GM23338 (cell line): ENCODE results near the gene SLC5A5.

Source experiments
- CREB1 ChIP-seq: fragments of 250-450 bp; sonication (Bioruptor Pico); IDR thresholded peaks from 2 replicates; pipeline ENCODE4 v1.5.0; 2020; ENCODE audit warnings: low read depth, mild to moderate bottlenecking, moderate library complexity
- EZH2 ChIP-seq: fragments of 200-600 bp; sonication (generic); IDR thresholded peaks from one replicate; pipeline ENCODE4 v1.8.0; 2017; ENCODE audit warnings: antibody characterized with exemption, mild to moderate bottlenecking, low read depth; ENCODE audit not compliant: unreplicated experiment
- EZH2phosphoT487 ChIP-seq: fragments of 200-600 bp; sonication (generic); IDR thresholded peaks from one replicate; pipeline ENCODE4 v1.8.1; 2018; ENCODE audit warnings: antibody characterized with exemption; ENCODE audit not compliant: unreplicated experiment
- JUNB ChIP-seq: IDR thresholded peaks from one replicate; pipeline ENCODE4 v1.6.1; 2016; ENCODE audit warnings: antibody characterized with exemption; ENCODE audit not compliant: unreplicated experiment
- NANOG ChIP-seq: IDR thresholded peaks from 2 replicates; pipeline ENCODE4 v1.6.1; 2016; ENCODE audit warnings: antibody characterized with exemption, borderline replicate concordance
- POLR2AphosphoS5 ChIP-seq: IDR thresholded peaks from 2 replicates; pipeline ENCODE4 v1.6.1; 2016; ENCODE audit warnings: antibody characterized with exemption, low read depth
- STAT1 ChIP-seq: IDR thresholded peaks from one replicate; pipeline ENCODE4 v1.6.1; 2016; ENCODE audit warnings: antibody characterized with exemption; ENCODE audit not compliant: unreplicated experiment
- ZNF114 ChIP-seq: fragments of 250-450 bp; sonication (Bioruptor Pico); IDR thresholded peaks from 2 replicates; pipeline ENCODE4 v1.5.0; 2020; ENCODE audit warnings: mild to moderate bottlenecking, moderate library complexity
- TF ChIP-seq, protein P1 (sequence below), 2 experiments: fragments of 200-600 bp in 1 of 2; sonication (generic) in 1 of 2; conservative IDR thresholded peaks; 2 replicates each; pipeline versions ENCODE4 v1.5.1 to v1.6.1; 2016 to 2017; ENCODE audit warnings: antibody characterized with exemption in 2 of 2, low read depth in 2 of 2, mild to moderate bottlenecking in 2 of 2, moderate library complexity in 1 of 2
- TF ChIP-seq, protein P2 (sequence below): fragments of 250-450 bp; sonication (Bioruptor Pico); IDR thresholded peaks from 2 replicates; pipeline ENCODE4 v1.5.0; 2020; ENCODE audit warnings: mild to moderate bottlenecking, moderate library complexity
- TF ChIP-seq, protein P3 (sequence below): IDR thresholded peaks from one replicate; pipeline ENCODE4 v1.6.1; 2018; ENCODE audit warnings: antibody characterized with exemption; ENCODE audit not compliant: unreplicated experiment
- TF ChIP-seq, protein P4 (sequence below): IDR thresholded peaks from 2 replicates; pipeline ENCODE4 v1.6.1; 2016; ENCODE audit warnings: antibody characterized with exemption

GRCh38 chr19:17855280-17856152 lies 16.2 kb upstream of the SLC5A5 start:
- TF ChIP-seq, protein P1, sequence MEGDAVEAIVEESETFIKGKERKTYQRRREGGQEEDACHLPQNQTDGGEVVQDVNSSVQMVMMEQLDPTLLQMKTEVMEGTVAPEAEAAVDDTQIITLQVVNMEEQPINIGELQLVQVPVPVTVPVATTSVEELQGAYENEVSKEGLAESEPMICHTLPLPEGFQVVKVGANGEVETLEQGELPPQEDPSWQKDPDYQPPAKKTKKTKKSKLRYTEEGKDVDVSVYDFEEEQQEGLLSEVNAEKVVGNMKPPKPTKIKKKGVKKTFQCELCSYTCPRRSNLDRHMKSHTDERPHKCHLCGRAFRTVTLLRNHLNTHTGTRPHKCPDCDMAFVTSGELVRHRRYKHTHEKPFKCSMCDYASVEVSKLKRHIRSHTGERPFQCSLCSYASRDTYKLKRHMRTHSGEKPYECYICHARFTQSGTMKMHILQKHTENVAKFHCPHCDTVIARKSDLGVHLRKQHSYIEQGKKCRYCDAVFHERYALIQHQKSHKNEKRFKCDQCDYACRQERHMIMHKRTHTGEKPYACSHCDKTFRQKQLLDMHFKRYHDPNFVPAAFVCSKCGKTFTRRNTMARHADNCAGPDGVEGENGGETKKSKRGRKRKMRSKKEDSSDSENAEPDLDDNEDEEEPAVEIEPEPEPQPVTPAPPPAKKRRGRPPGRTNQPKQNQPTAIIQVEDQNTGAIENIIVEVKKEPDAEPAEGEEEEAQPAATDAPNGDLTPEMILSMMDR (conservative IDR thresholded peaks at IDR 0.05; ENCODE audit: low read depth in 2 of 2) = peak; percentile 88 to 99
- TF ChIP-seq POLR2AphosphoS5 (no peak), CREB1 (CRISPR knock-in tag) (0 out of 2 replicates have a peak, but pooled peaks have one; percentile 19), EZH2phosphoT487 (no peak), ZNF114 (no peak), EZH2 (no peak), JUNB (no peak), NANOG (no peak), STAT1 (no peak)
- TF ChIP-seq, protein P2, sequence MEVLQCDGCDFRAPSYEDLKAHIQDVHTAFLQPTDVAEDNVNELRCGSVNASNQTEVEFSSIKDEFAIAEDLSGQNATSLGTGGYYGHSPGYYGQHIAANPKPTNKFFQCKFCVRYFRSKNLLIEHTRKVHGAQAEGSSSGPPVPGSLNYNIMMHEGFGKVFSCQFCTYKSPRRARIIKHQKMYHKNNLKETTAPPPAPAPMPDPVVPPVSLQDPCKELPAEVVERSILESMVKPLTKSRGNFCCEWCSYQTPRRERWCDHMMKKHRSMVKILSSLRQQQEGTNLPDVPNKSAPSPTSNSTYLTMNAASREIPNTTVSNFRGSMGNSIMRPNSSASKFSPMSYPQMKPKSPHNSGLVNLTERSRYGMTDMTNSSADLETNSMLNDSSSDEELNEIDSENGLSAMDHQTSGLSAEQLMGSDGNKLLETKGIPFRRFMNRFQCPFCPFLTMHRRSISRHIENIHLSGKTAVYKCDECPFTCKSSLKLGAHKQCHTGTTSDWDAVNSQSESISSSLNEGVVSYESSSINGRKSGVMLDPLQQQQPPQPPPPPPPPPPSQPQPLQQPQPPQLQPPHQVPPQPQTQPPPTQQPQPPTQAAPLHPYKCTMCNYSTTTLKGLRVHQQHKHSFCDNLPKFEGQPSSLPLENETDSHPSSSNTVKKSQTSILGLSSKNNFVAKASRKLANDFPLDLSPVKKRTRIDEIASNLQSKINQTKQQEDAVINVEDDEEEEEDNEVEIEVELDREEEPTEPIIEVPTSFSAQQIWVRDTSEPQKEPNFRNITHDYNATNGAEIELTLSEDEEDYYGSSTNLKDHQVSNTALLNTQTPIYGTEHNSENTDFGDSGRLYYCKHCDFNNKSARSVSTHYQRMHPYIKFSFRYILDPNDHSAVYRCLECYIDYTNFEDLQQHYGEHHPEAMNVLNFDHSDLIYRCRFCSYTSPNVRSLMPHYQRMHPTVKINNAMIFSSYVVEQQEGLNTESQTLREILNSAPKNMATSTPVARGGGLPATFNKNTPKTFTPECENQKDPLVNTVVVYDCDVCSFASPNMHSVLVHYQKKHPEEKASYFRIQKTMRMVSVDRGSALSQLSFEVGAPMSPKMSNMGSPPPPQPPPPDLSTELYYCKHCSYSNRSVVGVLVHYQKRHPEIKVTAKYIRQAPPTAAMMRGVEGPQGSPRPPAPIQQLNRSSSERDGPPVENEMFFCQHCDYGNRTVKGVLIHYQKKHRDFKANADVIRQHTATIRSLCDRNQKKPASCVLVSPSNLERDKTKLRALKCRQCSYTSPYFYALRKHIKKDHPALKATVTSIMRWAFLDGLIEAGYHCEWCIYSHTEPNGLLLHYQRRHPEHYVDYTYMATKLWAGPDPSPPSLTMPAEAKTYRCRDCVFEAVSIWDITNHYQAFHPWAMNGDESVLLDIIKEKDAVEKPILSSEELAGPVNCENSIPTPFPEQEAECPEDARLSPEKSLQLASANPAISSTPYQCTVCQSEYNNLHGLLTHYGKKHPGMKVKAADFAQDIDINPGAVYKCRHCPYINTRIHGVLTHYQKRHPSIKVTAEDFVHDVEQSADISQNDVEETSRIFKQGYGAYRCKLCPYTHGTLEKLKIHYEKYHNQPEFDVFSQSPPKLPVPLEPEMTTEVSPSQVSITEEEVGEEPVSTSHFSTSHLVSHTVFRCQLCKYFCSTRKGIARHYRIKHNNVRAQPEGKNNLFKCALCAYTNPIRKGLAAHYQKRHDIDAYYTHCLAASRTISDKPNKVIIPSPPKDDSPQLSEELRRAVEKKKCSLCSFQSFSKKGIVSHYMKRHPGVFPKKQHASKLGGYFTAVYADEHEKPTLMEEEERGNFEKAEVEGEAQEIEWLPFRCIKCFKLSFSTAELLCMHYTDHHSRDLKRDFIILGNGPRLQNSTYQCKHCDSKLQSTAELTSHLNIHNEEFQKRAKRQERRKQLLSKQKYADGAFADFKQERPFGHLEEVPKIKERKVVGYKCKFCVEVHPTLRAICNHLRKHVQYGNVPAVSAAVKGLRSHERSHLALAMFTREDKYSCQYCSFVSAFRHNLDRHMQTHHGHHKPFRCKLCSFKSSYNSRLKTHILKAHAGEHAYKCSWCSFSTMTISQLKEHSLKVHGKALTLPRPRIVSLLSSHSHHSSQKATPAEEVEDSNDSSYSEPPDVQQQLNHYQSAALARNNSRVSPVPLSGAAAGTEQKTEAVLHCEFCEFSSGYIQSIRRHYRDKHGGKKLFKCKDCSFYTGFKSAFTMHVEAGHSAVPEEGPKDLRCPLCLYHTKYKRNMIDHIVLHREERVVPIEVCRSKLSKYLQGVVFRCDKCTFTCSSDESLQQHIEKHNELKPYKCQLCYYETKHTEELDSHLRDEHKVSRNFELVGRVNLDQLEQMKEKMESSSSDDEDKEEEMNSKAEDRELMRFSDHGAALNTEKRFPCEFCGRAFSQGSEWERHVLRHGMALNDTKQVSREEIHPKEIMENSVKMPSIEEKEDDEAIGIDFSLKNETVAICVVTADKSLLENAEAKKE (CRISPR knock-in tag) = no peak
- TF ChIP-seq, protein P3, sequence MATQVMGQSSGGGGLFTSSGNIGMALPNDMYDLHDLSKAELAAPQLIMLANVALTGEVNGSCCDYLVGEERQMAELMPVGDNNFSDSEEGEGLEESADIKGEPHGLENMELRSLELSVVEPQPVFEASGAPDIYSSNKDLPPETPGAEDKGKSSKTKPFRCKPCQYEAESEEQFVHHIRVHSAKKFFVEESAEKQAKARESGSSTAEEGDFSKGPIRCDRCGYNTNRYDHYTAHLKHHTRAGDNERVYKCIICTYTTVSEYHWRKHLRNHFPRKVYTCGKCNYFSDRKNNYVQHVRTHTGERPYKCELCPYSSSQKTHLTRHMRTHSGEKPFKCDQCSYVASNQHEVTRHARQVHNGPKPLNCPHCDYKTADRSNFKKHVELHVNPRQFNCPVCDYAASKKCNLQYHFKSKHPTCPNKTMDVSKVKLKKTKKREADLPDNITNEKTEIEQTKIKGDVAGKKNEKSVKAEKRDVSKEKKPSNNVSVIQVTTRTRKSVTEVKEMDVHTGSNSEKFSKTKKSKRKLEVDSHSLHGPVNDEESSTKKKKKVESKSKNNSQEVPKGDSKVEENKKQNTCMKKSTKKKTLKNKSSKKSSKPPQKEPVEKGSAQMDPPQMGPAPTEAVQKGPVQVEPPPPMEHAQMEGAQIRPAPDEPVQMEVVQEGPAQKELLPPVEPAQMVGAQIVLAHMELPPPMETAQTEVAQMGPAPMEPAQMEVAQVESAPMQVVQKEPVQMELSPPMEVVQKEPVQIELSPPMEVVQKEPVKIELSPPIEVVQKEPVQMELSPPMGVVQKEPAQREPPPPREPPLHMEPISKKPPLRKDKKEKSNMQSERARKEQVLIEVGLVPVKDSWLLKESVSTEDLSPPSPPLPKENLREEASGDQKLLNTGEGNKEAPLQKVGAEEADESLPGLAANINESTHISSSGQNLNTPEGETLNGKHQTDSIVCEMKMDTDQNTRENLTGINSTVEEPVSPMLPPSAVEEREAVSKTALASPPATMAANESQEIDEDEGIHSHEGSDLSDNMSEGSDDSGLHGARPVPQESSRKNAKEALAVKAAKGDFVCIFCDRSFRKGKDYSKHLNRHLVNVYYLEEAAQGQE = no peak
- TF ChIP-seq, protein P4, sequence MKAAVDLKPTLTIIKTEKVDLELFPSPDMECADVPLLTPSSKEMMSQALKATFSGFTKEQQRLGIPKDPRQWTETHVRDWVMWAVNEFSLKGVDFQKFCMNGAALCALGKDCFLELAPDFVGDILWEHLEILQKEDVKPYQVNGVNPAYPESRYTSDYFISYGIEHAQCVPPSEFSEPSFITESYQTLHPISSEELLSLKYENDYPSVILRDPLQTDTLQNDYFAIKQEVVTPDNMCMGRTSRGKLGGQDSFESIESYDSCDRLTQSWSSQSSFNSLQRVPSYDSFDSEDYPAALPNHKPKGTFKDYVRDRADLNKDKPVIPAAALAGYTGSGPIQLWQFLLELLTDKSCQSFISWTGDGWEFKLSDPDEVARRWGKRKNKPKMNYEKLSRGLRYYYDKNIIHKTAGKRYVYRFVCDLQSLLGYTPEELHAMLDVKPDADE = no peak
